PC-3 (cell line): Measurements from ENCODE around the gene CHL1.

ENCODE experiments used
- EZH2 ChIP-seq: fragments of 300-600 bp; sonication (generic); IDR thresholded peaks from one replicate; pipeline ENCODE4 v1.6.1; 2017; ENCODE audit warnings: antibody characterized with exemption, mild to moderate bottlenecking, low read length; ENCODE audit not compliant: unreplicated experiment
- EZH2phosphoT487 ChIP-seq: fragments of 300-600 bp; sonication (generic); IDR thresholded peaks from 2 replicates; pipeline ENCODE4 v1.6.1; 2018; ENCODE audit warnings: mild to moderate bottlenecking, antibody characterized with exemption, low read length, borderline replicate concordance
- TF ChIP-seq, protein P1 (sequence below): fragments of 300-600 bp; sonication (generic); conservative IDR thresholded peaks from 2 replicates; pipeline ENCODE4 v1.5.1; 2017; ENCODE audit warnings: antibody characterized with exemption, low read depth, mild to moderate bottlenecking, low read length

DNA sequence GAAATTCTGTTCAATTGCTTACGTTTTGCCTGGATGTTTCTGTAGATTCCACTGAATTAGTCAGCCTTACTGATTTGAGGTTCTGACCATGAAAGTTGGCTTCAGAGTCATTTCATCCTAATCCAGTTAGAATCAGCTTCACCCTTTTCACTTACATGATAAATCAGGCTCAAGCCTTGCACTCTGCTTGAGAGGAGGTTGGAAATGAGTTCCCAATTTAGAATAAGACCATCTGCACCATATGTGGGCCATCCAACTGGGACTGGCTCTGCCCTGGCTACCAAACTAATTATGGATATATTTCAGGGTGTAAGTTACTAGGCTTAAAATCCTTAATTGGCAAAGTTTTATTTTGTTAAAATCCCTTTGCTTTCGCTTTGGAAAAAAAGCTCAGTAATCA, 255.7 kb downstream of the CHL1 start:
- TF ChIP-seq EZH2phosphoT487: no peak
- TF ChIP-seq, protein P1, sequence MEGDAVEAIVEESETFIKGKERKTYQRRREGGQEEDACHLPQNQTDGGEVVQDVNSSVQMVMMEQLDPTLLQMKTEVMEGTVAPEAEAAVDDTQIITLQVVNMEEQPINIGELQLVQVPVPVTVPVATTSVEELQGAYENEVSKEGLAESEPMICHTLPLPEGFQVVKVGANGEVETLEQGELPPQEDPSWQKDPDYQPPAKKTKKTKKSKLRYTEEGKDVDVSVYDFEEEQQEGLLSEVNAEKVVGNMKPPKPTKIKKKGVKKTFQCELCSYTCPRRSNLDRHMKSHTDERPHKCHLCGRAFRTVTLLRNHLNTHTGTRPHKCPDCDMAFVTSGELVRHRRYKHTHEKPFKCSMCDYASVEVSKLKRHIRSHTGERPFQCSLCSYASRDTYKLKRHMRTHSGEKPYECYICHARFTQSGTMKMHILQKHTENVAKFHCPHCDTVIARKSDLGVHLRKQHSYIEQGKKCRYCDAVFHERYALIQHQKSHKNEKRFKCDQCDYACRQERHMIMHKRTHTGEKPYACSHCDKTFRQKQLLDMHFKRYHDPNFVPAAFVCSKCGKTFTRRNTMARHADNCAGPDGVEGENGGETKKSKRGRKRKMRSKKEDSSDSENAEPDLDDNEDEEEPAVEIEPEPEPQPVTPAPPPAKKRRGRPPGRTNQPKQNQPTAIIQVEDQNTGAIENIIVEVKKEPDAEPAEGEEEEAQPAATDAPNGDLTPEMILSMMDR: no peak
- no peak for TF ChIP-seq EZH2
